HG02970 (cell line): ENCODE results near the gene FNTB.

Source experiments
- ATAC-seq: cut with Tn5 transposase; IDR thresholded peaks from one replicate; pipeline ENCODE4 v1.9.1; 2021; ENCODE audit warnings: mild to moderate bottlenecking, moderate library complexity, moderate number of reproducible peaks; ENCODE audit not compliant: unreplicated experiment, low FRiP score

FNTB gene

GRCh38 chr14:65106736-65107135, 120.0 kb downstream of the FNTB start:
- ATAC-seq: no peak

- ATAC-seq: no peak
Observed at GRCh38 chr14:65107200-65107599, 120.5 kb downstream of the FNTB start.

- ATAC-seq: no peak
Observed at GRCh38 chr14:65109357-65109756, 122.7 kb downstream of the FNTB start.

GRCh38 chr14:65110525-65110924, 123.8 kb downstream of the FNTB start:
- ATAC-seq: no peak
